ENCODE data around the gene ZBTB7B. TPM values are rescaled to one million over a fixed set of nuclear protein-coding genes. Genes with fewer than 3 reads are reported as not detected.

ZBTB7B gene
- total RNA-seq, 2 donors from 2014 or later, result 35.3 to 66.3 TPM

- peaks cover 9 to 27% of the 10 kb centered on the region in 2 donors for H3K4me1 ChIP-seq (ENCODE audit: control insufficient read depth in 1 of 2, low read depth in 2 of 2)
- no peak for TF ChIP-seq CTCF (IDR thresholded peaks at IDR 0.05)
- H3K27ac ChIP-seq, result peak overlapping the region; percentile 75 to 85
- H3K4me3 ChIP-seq, result peak overlapping the region; percentile 92
- H3K9me3 ChIP-seq, result no peaks in the 10 kb centered on the region
- DNase-seq (ENCODE audit: low spot score), result no peak
- peak; percentile 14 for ATAC-seq (ENCODE audit: insufficient number of reproducible peaks, low FRiP score, low read depth)
- no peaks in the 10 kb centered on the region for H3K27me3 ChIP-seq (replicated peaks; ENCODE audit: insufficient read depth)
- H3K36me3 ChIP-seq, result peaks cover 4% of the 10 kb centered on the region
These were observed 48.8 kb downstream of the ZBTB7B start for GRCh38 chr1:155051342-155051776.

DNA sequence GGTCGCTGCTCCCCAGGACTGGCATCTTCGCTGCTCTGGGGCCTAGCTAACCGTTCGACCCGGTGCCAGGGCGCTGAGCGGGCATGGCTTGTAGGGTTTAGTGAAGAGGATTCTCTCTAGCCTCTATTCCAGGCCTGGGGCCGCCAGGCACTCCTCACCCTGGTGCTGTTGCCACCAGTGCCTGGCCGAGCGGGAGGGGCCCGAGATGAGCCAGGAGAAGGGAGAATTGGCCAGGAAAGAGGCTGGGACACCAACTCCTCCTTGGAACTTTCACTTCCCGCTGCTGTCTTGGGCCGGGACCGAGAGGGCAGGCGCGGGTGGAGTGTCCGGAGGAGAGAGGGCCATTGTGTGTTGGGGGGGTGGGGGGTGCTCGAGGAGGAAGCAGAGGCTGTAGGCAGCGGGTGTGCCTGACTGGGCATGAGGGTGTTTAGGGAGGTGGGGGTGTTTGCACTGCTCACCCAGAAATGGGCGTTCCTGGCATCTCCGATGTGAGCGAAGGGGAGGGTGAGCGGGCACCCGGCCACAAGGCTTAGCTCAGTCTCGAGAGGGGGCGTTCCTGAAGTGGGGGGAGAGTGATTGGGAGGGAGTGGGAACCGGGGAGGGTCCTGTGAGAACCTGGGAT is 49.3 kb downstream of the ZBTB7B start:
- peak overlapping the region; percentile 75 to 85 for H3K27ac ChIP-seq
- DNase-seq (ENCODE audit: low spot score) (no peak), ATAC-seq (ENCODE audit: insufficient number of reproducible peaks, low FRiP score, low read depth) (no peak)
- no peaks in the 10 kb centered on the region for H3K9me3 ChIP-seq
- H3K4me1 ChIP-seq (ENCODE audit: control insufficient read depth in 1 of 2, low read depth in 2 of 2), result peaks cover 9 to 27% of the 10 kb centered on the region in 2 donors
- H3K36me3 ChIP-seq, result peaks cover 4% of the 10 kb centered on the region
- TF ChIP-seq CTCF (IDR thresholded peaks at IDR 0.05), result no peak
- peak overlapping the region; percentile 92 for H3K4me3 ChIP-seq
- no peaks in the 10 kb centered on the region for H3K27me3 ChIP-seq (replicated peaks; ENCODE audit: insufficient read depth)

DNA sequence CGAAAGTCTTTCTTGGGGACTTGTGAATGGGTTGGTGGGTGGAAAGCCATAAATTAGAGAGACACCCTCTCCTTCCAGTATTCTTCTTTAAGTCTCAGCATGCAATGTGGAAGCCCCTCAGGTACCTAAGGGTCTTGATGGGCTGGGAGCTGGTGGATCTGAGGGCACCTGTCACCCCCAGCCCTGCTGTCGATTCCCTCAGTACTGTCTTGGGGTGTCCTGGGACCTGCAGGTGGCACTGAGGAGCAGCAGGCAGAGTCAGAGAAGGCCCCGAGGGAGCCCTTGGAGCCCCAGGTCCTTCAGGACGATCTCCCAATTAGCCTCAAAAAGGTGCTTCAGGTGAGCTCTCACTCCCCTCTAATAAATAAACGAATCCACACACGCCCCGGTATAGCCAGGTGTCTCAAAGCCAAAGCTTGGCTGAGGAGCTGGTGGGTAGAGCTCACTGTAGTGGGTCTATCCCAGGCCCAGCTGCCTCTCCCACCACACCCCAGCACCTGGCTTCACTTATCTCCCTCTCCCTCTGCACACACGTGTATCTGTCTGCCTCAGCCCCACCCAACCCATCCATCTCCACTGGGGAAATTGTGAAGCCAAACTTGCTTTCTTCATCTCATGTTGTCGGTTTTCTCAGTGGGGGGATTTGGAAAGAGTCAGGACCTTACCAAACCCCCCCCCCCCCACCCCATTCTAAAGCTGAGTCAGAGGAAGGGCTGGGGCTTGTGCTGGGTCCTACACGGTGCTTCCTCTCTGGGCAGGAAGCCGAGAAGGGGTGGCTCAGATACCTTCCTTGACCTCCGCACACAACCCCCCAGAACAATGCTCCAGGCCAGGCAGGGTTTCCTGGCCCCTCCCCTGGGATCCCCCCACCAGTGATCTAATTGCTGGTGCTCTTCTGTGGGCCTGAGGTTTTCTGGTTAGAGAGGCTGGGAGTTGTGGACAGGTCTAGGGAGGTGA is 50.1 kb downstream of the ZBTB7B start:
- Histone ChIP-seq H3K4me1 (ENCODE audit: control insufficient read depth in 1 of 2, low read depth in 2 of 2) (peaks cover 9 to 27% of the 10 kb centered on the region in 2 donors), H3K36me3 (peaks cover 4% of the 10 kb centered on the region), H3K4me3 (peak overlapping the region; percentile 92), H3K27me3 (replicated peaks; ENCODE audit: insufficient read depth) (no peaks in the 10 kb centered on the region), H3K9me3 (no peaks in the 10 kb centered on the region), H3K27ac (peak overlapping the region in 1 of 2 donors; percentile 85)
- ATAC-seq (ENCODE audit: insufficient number of reproducible peaks, low FRiP score, low read depth) (no peak), DNase-seq (ENCODE audit: low spot score) (no peak)
- no peak for TF ChIP-seq CTCF (IDR thresholded peaks at IDR 0.05)

- H3K4me1 ChIP-seq (ENCODE audit: control insufficient read depth in 1 of 2, low read depth in 2 of 2), result peaks cover 9 to 27% of the 10 kb centered on the region in 2 donors
- DNase-seq (ENCODE audit: low spot score) (no peak), ATAC-seq (ENCODE audit: insufficient number of reproducible peaks, low FRiP score, low read depth) (no peak)
- H3K9me3 ChIP-seq, result no peaks in the 10 kb centered on the region
- no peak overlapping the region for H3K27ac ChIP-seq
- peaks cover 11% of the 10 kb centered on the region for H3K36me3 ChIP-seq
- no peaks in the 10 kb centered on the region for H3K27me3 ChIP-seq (replicated peaks; ENCODE audit: insufficient read depth)
- TF ChIP-seq CTCF (IDR thresholded peaks at IDR 0.05), result no peak
- H3K4me3 ChIP-seq, result no peak overlapping the region
These were observed 51.0 kb downstream of the ZBTB7B start for GRCh38 chr1:155053531-155054105.

GRCh38 chr1:155057104-155057503 is 54.5 kb downstream of the ZBTB7B start:
- Histone ChIP-seq H3K4me1 (ENCODE audit: control insufficient read depth in 1 of 2, low read depth in 2 of 2) (peaks cover 9 to 16% of the 10 kb centered on the region in 2 donors), H3K27ac (no peak overlapping the region), H3K4me3 (no peak overlapping the region), H3K36me3 (peaks cover 15% of the 10 kb centered on the region), H3K27me3 (replicated peaks; ENCODE audit: insufficient read depth) (no peaks in the 10 kb centered on the region), H3K9me3 (no peaks in the 10 kb centered on the region)
- no peak for ATAC-seq (ENCODE audit: insufficient number of reproducible peaks, low FRiP score, low read depth)
- no peak for DNase-seq (ENCODE audit: low spot score)
- TF ChIP-seq CTCF (IDR thresholded peaks at IDR 0.05), result no peak
